ENCODE results near the gene TSEN54. TPM values are rescaled to one million over a fixed set of nuclear protein-coding genes. Genes with fewer than 3 reads are reported as not detected.

The TSEN54 gene
- polyA plus RNA-seq, 4 donors: 20.8 to 71.0 (median 45.0) TPM

GRCh38 chr17:75558666-75559530 lies 42.6 kb downstream of the TSEN54 start:
- no peak for DNase-seq (ENCODE audit: low read depth in 4 of 4, low spot score in 3 of 4)

- DNase-seq (ENCODE audit: low read depth in 4 of 4, low spot score in 3 of 4): no peak
Measured at GRCh38 chr17:75559958-75560533, 43.7 kb downstream of the TSEN54 start.

- no peak for DNase-seq (ENCODE audit: low read depth in 4 of 4, low spot score in 3 of 4)
Measured at GRCh38 chr17:75561927-75562603, 45.7 kb downstream of the TSEN54 start.

GRCh38 chr17:75563063-75563758 lies 46.9 kb downstream of the TSEN54 start:
- no peak for DNase-seq (ENCODE audit: low read depth in 4 of 4, low spot score in 3 of 4)

- no peak for DNase-seq (ENCODE audit: low read depth in 4 of 4, low spot score in 3 of 4)
Measured at GRCh38 chr17:75564195-75564594, 47.9 kb downstream of the TSEN54 start.

GRCh38 chr17:75565066-75565465 lies 48.7 kb downstream of the TSEN54 start:
- DNase-seq (ENCODE audit: low read depth in 4 of 4, low spot score in 3 of 4): no peak

- no peak for DNase-seq (ENCODE audit: low read depth in 4 of 4, low spot score in 3 of 4)
Measured at GRCh38 chr17:75565618-75566017, 49.3 kb downstream of the TSEN54 start.

GRCh38 chr17:75566416-75566815 lies 50.1 kb downstream of the TSEN54 start:
- DNase-seq (ENCODE audit: low read depth in 4 of 4, low spot score in 3 of 4): no peak

- DNase-seq (ENCODE audit: low read depth in 4 of 4, low spot score in 3 of 4): no peak
Measured at GRCh38 chr17:75566834-75567233, 50.5 kb downstream of the TSEN54 start.

- no peak for DNase-seq (ENCODE audit: low read depth in 4 of 4, low spot score in 3 of 4)
Measured at GRCh38 chr17:75568412-75569255, 52.3 kb downstream of the TSEN54 start.

GRCh38 chr17:75570034-75570676 lies 53.8 kb downstream of the TSEN54 start:
- no peak for DNase-seq (ENCODE audit: low read depth in 4 of 4, low spot score in 3 of 4)

- no peak for DNase-seq (ENCODE audit: low read depth in 4 of 4, low spot score in 3 of 4)
Measured at GRCh38 chr17:75570772-75571171, 54.4 kb downstream of the TSEN54 start.

GRCh38 chr17:75571197-75571884 lies 55.0 kb downstream of the TSEN54 start:
- no peak for DNase-seq (ENCODE audit: low read depth in 4 of 4, low spot score in 3 of 4)

- DNase-seq (ENCODE audit: low read depth in 4 of 4, low spot score in 3 of 4): no peak
Measured at GRCh38 chr17:75571885-75572215, 55.5 kb downstream of the TSEN54 start.

GRCh38 chr17:75572713-75573539 lies 56.6 kb downstream of the TSEN54 start:
- DNase-seq (ENCODE audit: low read depth in 4 of 4, low spot score in 3 of 4): no peak

GRCh38 chr17:75573540-75573957 lies 57.2 kb downstream of the TSEN54 start:
- DNase-seq (ENCODE audit: low read depth in 4 of 4, low spot score in 3 of 4): no peak

GRCh38 chr17:75573994-75574393 lies 57.7 kb downstream of the TSEN54 start:
- no peak for DNase-seq (ENCODE audit: low read depth in 4 of 4, low spot score in 3 of 4)
